GM19395 (cell line): Measurements from ENCODE around the gene ARHGAP40.

Experiments used
- ATAC-seq: cut with Tn5 transposase; IDR thresholded peaks from one replicate; pipeline ENCODE4 v1.9.1; 2021; ENCODE audit warnings: mild to moderate bottlenecking, moderate library complexity; ENCODE audit not compliant: unreplicated experiment

The ARHGAP40 gene

GRCh38 chr20:38601216-38602184 is at the start of gene ARHGAP40:
ARHGAP40 (plus strand) TSS chr20:38601809.
- peak; percentile 67 for ATAC-seq

- no peak for ATAC-seq
These were observed 46.6 kb upstream of the ARHGAP40 start for GRCh38 chr20:38554986-38555385.

GRCh38 chr20:38555395-38555794 is 46.2 kb upstream of the ARHGAP40 start:
- ATAC-seq, result no peak

- ATAC-seq, result no peak
These were observed 44.4 kb upstream of the ARHGAP40 start for GRCh38 chr20:38557174-38557573.

- no peak for ATAC-seq
These were observed 42.8 kb upstream of the ARHGAP40 start for GRCh38 chr20:38558596-38559360.

GRCh38 chr20:38559764-38560163 is 41.8 kb upstream of the ARHGAP40 start:
- no peak for ATAC-seq

GRCh38 chr20:38563802-38564431 is 37.7 kb upstream of the ARHGAP40 start:
- ATAC-seq, result no peak

- no peak for ATAC-seq
These were observed 36.9 kb upstream of the ARHGAP40 start for GRCh38 chr20:38564680-38565079.

GRCh38 chr20:38566036-38566598 is 35.5 kb upstream of the ARHGAP40 start:
- ATAC-seq, result no peak

GRCh38 chr20:38569747-38570525 is 31.7 kb upstream of the ARHGAP40 start:
- no peak for ATAC-seq

- no peak for ATAC-seq
These were observed 28.2 kb upstream of the ARHGAP40 start for GRCh38 chr20:38573413-38573812.

- ATAC-seq, result no peak
These were observed 22.2 kb upstream of the ARHGAP40 start for GRCh38 chr20:38579219-38579910.

- no peak for ATAC-seq
These were observed 21.7 kb upstream of the ARHGAP40 start for GRCh38 chr20:38579921-38580320.

GRCh38 chr20:38581013-38581412 is 20.6 kb upstream of the ARHGAP40 start, which contains the start of gene ADIG:
ADIG (plus strand) TSS chr20:38581197; CDS start chr20:38581251, 54 bp downstream.
- ATAC-seq, result no peak

- no peak for ATAC-seq
These were observed 19.7 kb upstream of the ARHGAP40 start for GRCh38 chr20:38581830-38582358.

GRCh38 chr20:38583306-38583705 is 18.3 kb upstream of the ARHGAP40 start:
- ATAC-seq, result no peak

- ATAC-seq, result no peak
These were observed 17.4 kb upstream of the ARHGAP40 start for GRCh38 chr20:38584099-38584763.

GRCh38 chr20:38585404-38586180 is 16.0 kb upstream of the ARHGAP40 start:
- ATAC-seq, result no peak
